Smooth muscle cell (in vitro differentiated cells): ENCODE results near the gene MRPL52. TPM values are rescaled to one million over a fixed set of nuclear protein-coding genes. Genes with fewer than 3 reads are reported as not detected.

ENCODE experiments used
- DNase-seq: peaks from one replicate; lab custom pipeline; 2025; ENCODE audit not compliant: unreplicated experiment; lab: John Stamatoyannopoulos, UW
- H2AFZ ChIP-seq: fragments of 200-600 bp; sonication (generic); 2 replicates; pipeline ENCODE4 v1.6.0; 2016; ENCODE audit warnings: antibody characterized with exemption, low read depth, mild to moderate bottlenecking
- H3F3A ChIP-seq: fragments of 200-600 bp; sonication (generic); 2 replicates; pipeline ENCODE4 v1.6.0; 2017; ENCODE audit warnings: antibody characterized with exemption, low read depth
- H3K27ac ChIP-seq: fragments of 200-600 bp; sonication (generic); 2 replicates; pipeline ENCODE4 v1.5.1; 2016; ENCODE audit warnings: low read depth, mild to moderate bottlenecking
- H3K27me3 ChIP-seq: fragments of 200-600 bp; sonication (generic); 2 replicates; pipeline ENCODE4 v1.6.1; 2016; ENCODE audit warnings: low read depth, mild to moderate bottlenecking
- H3K36me3 ChIP-seq: fragments of 200-600 bp; sonication (generic); 2 replicates; pipeline ENCODE4 v1.5.1; 2016; ENCODE audit warnings: low read depth
- H3K4me1 ChIP-seq: fragments of 200-600 bp; sonication (generic); 2 replicates; pipeline ENCODE4 v1.5.1; 2016; ENCODE audit warnings: low read depth
- H3K4me2 ChIP-seq: fragments of 200-600 bp; sonication (generic); 2 replicates; pipeline ENCODE4 v1.6.0; 2016; ENCODE audit warnings: mild to moderate bottlenecking
- H3K4me3 ChIP-seq: fragments of 200-600 bp; sonication (generic); 2 replicates; pipeline ENCODE4 v1.5.1; 2016; ENCODE audit warnings: mild to moderate bottlenecking
- H3K79me2 ChIP-seq: fragments of 200-600 bp; sonication (generic); 2 replicates; pipeline ENCODE4 v1.6.0; 2016; ENCODE audit warnings: low read depth, mild to moderate bottlenecking
- H3K9ac ChIP-seq: fragments of 200-600 bp; sonication (generic); 2 replicates; pipeline ENCODE4 v1.6.0; 2016; ENCODE audit warnings: low read depth
- H3K9me3 ChIP-seq: fragments of 200-600 bp; sonication (generic); replicated peaks from 2 replicates; pipeline ENCODE4 v1.5.1; 2016; ENCODE audit warnings: low read depth
- H4K20me1 ChIP-seq: fragments of 200-600 bp; sonication (generic); 2 replicates; pipeline ENCODE4 v1.6.0; 2016; ENCODE audit warnings: low read depth
- WGBS: methylation state at CpG from one replicate; pipeline ENCODE4 v1.1.7; 2016; ENCODE audit warnings: low lambda C conversion rate; 5-methylcytosine and 5-hydroxymethylcytosine counted together
- polyA plus RNA-seq: library from polyadenylated mRNA; unstranded; fragments of >200 nt; fragmentation: Nextera tagmentation; extraction: Ambion mirVana; gene quantifications from 2 replicates; pipeline ENCODE4 v1.2.1, GENCODE V29; 2016
- total RNA-seq: library from RNA; depleted of rRNA; stranded (reverse); fragments of >200 nt; gene quantifications from 2 replicates; pipeline ENCODE4 v1.2.3, GENCODE V29; 2014
- TF ChIP-seq, protein P1 (sequence below): fragments of 200-600 bp; sonication (generic); IDR thresholded peaks from 2 replicates; pipeline ENCODE4 v1.5.1; 2017; ENCODE audit warnings: borderline replicate concordance, mild to moderate bottlenecking, antibody characterized with exemption; ENCODE audit not compliant: insufficient read depth, poor library complexity, severe bottlenecking

The MRPL52 gene
- 85.8 and 220 TPM in 2 replicates for total RNA-seq
- polyA plus RNA-seq: 274 and 296 TPM in 2 replicates

DNA sequence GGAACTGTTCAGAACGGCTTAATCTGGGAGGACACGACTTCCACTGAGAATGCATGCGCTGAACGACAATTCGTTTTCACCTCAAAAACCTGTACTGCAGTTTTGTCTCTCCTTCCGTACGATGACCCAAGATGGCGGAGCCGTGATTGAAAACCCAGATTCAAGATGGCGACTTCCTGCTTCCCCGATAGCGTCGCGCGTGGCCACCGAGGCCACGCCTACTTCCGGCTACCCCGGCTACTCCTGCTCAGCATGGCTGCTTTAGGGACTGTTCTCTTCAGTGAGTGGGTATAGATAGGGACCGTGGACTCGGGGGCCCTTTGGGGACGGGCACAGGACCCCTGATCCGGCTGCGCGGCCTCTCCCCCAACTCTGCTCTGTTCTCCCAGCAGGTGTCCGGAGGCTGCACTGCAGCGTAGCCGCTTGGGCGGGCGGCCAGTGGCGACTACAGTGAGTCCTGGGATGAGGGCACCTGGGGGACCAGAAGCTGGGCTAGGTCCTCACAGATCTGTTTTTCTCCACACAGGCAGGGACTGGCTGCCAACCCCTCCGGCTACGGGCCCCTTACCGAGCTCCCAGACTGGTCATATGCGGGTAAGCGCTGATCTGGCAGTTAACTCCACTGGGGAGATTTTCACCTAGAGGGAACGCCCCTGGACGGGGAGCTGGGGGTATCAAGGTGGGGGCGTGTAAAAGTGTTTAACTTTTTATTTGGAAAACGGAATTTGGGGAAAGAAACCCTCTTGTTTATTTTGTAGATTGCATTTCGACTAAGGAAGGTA, at the start of gene MRPL52:
TSS of gene MRPL52 (plus strand) at position 227 of the 782 bp plus-strand sequence. CDS start at position 253, 26 bp downstream.
- 2% methylated on average over 41 of the region's 41 CpGs for WGBS
- Histone ChIP-seq H3K27ac (peak within 1 kb of the TSS; percentile 49), H3K36me3 (no peaks in the 10 kb centered on the region), H3K27me3 (no peaks in the 10 kb centered on the region), H3K9me3 (no peaks in the 10 kb centered on the region), H4K20me1 (no peaks in the 10 kb centered on the region), H3F3A (peaks cover 2% of the 10 kb centered on the region), H3K4me3 (peak within 1 kb of the TSS; percentile 88), H3K79me2 (peaks cover 12% of the 10 kb centered on the region), H3K4me2 (peak within 1 kb of the TSS; percentile 95), H3K9ac (peak within 1 kb of the TSS; percentile 83), H2AFZ (peak within 1 kb of the TSS; percentile 97), H3K4me1 (peaks cover 9% of the 10 kb centered on the region)
- peak; percentile 45 for DNase-seq
- TF ChIP-seq, protein P1, sequence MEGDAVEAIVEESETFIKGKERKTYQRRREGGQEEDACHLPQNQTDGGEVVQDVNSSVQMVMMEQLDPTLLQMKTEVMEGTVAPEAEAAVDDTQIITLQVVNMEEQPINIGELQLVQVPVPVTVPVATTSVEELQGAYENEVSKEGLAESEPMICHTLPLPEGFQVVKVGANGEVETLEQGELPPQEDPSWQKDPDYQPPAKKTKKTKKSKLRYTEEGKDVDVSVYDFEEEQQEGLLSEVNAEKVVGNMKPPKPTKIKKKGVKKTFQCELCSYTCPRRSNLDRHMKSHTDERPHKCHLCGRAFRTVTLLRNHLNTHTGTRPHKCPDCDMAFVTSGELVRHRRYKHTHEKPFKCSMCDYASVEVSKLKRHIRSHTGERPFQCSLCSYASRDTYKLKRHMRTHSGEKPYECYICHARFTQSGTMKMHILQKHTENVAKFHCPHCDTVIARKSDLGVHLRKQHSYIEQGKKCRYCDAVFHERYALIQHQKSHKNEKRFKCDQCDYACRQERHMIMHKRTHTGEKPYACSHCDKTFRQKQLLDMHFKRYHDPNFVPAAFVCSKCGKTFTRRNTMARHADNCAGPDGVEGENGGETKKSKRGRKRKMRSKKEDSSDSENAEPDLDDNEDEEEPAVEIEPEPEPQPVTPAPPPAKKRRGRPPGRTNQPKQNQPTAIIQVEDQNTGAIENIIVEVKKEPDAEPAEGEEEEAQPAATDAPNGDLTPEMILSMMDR: no peak

DNA sequence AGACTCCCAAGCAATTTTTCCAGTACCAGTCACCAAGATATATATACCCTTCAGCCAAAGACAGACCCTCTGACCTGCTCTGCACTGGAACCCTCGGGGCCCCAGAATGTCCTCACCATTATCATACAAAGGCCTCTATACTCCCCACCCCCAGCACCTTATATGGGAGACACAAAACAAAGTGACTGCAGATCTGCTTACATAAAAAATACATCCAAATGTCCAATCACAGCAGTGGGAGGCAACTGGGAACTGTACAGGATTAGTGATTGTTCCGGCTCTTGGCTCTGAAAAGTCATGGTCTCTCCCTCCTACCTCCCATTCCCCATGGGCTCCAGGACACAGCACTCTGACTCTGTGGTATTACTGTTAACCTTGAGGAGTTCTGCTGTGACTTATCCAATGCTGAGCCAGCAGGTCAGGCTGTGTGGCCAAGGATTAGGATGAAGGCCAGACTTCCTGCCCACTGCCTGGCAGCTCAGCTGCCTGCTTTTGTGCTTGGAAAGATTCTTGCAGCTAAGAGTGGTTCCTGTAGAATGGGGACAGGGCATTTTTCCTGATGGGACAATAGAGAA, 49.5 kb upstream of the MRPL52 start:
- no peak for DNase-seq
- peak overlapping the region; percentile 77 for H3K27ac ChIP-seq
- WGBS: 19% methylated on average over 2 of the region's 2 CpGs
- H3K4me1 ChIP-seq: peaks cover 10% of the 10 kb centered on the region
- peak overlapping the region; percentile 56 for H3K4me2 ChIP-seq
- H3K9ac ChIP-seq: no peak overlapping the region
- H3F3A ChIP-seq: peaks cover 28% of the 10 kb centered on the region
- H3K79me2 ChIP-seq: no peaks in the 10 kb centered on the region
- no peaks in the 10 kb centered on the region for H3K27me3 ChIP-seq
- TF ChIP-seq, protein P1: no peak
- no peaks in the 10 kb centered on the region for H3K36me3 ChIP-seq
- H3K4me3 ChIP-seq: no peak overlapping the region
- no peaks in the 10 kb centered on the region for H4K20me1 ChIP-seq
- no peak overlapping the region for H2AFZ ChIP-seq
- H3K9me3 ChIP-seq: no peaks in the 10 kb centered on the region

DNA sequence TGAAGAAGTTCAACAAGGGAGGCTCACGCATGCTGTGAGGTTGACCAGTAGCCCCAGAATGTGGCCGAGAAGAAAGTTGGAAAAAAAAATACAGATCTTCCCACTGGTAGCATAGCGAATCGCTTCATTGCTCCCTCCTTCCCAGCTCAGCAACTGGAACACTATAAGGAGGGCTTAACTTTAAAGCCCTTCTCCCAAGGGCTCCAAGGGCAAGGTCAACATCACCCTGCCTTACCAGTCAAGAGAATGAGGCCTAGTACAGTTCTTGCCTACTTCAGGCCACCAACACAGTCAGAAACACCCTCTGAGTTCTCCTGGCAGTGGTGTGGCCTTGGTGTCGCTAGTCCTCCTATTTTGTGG, 48.8 kb upstream of the MRPL52 start:
- Histone ChIP-seq H3K9ac (no peak overlapping the region), H3K4me2 (peak overlapping the region; percentile 56), H3K9me3 (no peaks in the 10 kb centered on the region), H2AFZ (no peak overlapping the region), H4K20me1 (no peaks in the 10 kb centered on the region), H3K4me3 (no peak overlapping the region), H3K4me1 (peaks cover 10% of the 10 kb centered on the region), H3K27me3 (no peaks in the 10 kb centered on the region), H3K27ac (peak overlapping the region; percentile 77), H3K79me2 (no peaks in the 10 kb centered on the region), H3K36me3 (no peaks in the 10 kb centered on the region), H3F3A (peaks cover 28% of the 10 kb centered on the region)
- WGBS: 86% methylated on average over 5 of the region's 5 CpGs
- TF ChIP-seq, protein P1: no peak
- DNase-seq: no peak
